Measurements from ENCODE around the gene ADAMTS9. TPM values are rescaled to one million over a fixed set of nuclear protein-coding genes. Genes with fewer than 3 reads are reported as not detected.

Gene ADAMTS9
- total and polyA plus RNA-seq, 2 experiments from 2014 or later, result 0.31 to 0.81 TPM

DNA sequence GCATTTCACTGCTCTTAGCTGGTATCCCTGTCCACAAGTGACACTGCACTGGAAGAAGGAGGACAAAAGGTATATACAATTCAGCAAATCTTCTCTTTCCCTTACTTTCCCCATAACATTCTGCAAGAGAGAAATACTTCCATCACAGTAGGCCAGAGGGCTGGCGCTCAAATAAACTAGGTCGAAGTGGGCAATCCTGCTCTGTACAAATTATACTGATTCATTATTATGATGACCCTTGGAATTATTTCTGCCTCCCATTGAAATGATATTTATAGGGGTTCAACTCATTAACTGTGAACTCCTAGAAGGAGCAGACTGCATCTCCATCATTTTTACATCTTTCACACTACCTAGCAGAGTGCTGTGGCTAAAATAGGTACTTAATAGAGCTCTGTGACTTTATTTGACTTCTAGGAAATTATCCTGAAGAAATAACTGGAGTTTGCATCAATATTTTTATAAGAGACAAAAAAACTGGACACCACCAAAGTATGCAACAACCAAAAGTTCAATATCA lies 80.7 kb downstream of the ADAMTS9 start:
- Histone ChIP-seq H3K4me3 (no peak overlapping the region), H3F3A (replicated peaks; ENCODE audit: low read depth) (no peaks in the 10 kb centered on the region), H3K27ac (ENCODE audit: low read depth) (no peak overlapping the region), H3K4me2 (no peak overlapping the region), H3K27me3 (ENCODE audit: insufficient read depth) (no peaks in the 10 kb centered on the region), H2AFZ (no peak overlapping the region), H3K36me3 (ENCODE audit: insufficient read depth) (no peaks in the 10 kb centered on the region), H3K9me2 (ENCODE audit: insufficient read depth) (0 out of 2 replicates have a peak, but pooled peaks cover 3% of the 10 kb centered on the region), H3K79me2 (replicated peaks; ENCODE audit: insufficient read depth) (no peaks in the 10 kb centered on the region), H4K20me1 (replicated peaks; ENCODE audit: insufficient read depth) (no peaks in the 10 kb centered on the region), H3K4me1 (ENCODE audit: insufficient read depth) (no peaks in the 10 kb centered on the region)
- TF ChIP-seq NANOG (IDR thresholded peaks at IDR 0.05; ENCODE audit: borderline replicate concordance) (no peak), ZNF114 (CRISPR knock-in tag; IDR thresholded peaks at IDR 0.05) (no peak), EZH2 (IDR thresholded peaks at IDR 0.05; ENCODE audit: low read depth, unreplicated experiment) (no peak), EZH2phosphoT487 (IDR thresholded peaks at IDR 0.05; ENCODE audit: unreplicated experiment) (no peak), POLR2AphosphoS5 (IDR thresholded peaks at IDR 0.05; ENCODE audit: low read depth) (no peak), CREB1 (CRISPR knock-in tag; IDR thresholded peaks at IDR 0.05; ENCODE audit: low read depth) (no peak), ZNF331 (CRISPR knock-in tag; IDR thresholded peaks at IDR 0.05; ENCODE audit: low read depth) (no peak), JUNB (IDR thresholded peaks at IDR 0.05; ENCODE audit: unreplicated experiment) (no peak), STAT1 (IDR thresholded peaks at IDR 0.05; ENCODE audit: unreplicated experiment) (no peak)
- TF ChIP-seq, protein P1, sequence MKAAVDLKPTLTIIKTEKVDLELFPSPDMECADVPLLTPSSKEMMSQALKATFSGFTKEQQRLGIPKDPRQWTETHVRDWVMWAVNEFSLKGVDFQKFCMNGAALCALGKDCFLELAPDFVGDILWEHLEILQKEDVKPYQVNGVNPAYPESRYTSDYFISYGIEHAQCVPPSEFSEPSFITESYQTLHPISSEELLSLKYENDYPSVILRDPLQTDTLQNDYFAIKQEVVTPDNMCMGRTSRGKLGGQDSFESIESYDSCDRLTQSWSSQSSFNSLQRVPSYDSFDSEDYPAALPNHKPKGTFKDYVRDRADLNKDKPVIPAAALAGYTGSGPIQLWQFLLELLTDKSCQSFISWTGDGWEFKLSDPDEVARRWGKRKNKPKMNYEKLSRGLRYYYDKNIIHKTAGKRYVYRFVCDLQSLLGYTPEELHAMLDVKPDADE (IDR thresholded peaks at IDR 0.05), result no peak
- TF ChIP-seq, protein P2, sequence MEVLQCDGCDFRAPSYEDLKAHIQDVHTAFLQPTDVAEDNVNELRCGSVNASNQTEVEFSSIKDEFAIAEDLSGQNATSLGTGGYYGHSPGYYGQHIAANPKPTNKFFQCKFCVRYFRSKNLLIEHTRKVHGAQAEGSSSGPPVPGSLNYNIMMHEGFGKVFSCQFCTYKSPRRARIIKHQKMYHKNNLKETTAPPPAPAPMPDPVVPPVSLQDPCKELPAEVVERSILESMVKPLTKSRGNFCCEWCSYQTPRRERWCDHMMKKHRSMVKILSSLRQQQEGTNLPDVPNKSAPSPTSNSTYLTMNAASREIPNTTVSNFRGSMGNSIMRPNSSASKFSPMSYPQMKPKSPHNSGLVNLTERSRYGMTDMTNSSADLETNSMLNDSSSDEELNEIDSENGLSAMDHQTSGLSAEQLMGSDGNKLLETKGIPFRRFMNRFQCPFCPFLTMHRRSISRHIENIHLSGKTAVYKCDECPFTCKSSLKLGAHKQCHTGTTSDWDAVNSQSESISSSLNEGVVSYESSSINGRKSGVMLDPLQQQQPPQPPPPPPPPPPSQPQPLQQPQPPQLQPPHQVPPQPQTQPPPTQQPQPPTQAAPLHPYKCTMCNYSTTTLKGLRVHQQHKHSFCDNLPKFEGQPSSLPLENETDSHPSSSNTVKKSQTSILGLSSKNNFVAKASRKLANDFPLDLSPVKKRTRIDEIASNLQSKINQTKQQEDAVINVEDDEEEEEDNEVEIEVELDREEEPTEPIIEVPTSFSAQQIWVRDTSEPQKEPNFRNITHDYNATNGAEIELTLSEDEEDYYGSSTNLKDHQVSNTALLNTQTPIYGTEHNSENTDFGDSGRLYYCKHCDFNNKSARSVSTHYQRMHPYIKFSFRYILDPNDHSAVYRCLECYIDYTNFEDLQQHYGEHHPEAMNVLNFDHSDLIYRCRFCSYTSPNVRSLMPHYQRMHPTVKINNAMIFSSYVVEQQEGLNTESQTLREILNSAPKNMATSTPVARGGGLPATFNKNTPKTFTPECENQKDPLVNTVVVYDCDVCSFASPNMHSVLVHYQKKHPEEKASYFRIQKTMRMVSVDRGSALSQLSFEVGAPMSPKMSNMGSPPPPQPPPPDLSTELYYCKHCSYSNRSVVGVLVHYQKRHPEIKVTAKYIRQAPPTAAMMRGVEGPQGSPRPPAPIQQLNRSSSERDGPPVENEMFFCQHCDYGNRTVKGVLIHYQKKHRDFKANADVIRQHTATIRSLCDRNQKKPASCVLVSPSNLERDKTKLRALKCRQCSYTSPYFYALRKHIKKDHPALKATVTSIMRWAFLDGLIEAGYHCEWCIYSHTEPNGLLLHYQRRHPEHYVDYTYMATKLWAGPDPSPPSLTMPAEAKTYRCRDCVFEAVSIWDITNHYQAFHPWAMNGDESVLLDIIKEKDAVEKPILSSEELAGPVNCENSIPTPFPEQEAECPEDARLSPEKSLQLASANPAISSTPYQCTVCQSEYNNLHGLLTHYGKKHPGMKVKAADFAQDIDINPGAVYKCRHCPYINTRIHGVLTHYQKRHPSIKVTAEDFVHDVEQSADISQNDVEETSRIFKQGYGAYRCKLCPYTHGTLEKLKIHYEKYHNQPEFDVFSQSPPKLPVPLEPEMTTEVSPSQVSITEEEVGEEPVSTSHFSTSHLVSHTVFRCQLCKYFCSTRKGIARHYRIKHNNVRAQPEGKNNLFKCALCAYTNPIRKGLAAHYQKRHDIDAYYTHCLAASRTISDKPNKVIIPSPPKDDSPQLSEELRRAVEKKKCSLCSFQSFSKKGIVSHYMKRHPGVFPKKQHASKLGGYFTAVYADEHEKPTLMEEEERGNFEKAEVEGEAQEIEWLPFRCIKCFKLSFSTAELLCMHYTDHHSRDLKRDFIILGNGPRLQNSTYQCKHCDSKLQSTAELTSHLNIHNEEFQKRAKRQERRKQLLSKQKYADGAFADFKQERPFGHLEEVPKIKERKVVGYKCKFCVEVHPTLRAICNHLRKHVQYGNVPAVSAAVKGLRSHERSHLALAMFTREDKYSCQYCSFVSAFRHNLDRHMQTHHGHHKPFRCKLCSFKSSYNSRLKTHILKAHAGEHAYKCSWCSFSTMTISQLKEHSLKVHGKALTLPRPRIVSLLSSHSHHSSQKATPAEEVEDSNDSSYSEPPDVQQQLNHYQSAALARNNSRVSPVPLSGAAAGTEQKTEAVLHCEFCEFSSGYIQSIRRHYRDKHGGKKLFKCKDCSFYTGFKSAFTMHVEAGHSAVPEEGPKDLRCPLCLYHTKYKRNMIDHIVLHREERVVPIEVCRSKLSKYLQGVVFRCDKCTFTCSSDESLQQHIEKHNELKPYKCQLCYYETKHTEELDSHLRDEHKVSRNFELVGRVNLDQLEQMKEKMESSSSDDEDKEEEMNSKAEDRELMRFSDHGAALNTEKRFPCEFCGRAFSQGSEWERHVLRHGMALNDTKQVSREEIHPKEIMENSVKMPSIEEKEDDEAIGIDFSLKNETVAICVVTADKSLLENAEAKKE (CRISPR knock-in tag; IDR thresholded peaks at IDR 0.05), result no peak
- TF ChIP-seq, protein P3, sequence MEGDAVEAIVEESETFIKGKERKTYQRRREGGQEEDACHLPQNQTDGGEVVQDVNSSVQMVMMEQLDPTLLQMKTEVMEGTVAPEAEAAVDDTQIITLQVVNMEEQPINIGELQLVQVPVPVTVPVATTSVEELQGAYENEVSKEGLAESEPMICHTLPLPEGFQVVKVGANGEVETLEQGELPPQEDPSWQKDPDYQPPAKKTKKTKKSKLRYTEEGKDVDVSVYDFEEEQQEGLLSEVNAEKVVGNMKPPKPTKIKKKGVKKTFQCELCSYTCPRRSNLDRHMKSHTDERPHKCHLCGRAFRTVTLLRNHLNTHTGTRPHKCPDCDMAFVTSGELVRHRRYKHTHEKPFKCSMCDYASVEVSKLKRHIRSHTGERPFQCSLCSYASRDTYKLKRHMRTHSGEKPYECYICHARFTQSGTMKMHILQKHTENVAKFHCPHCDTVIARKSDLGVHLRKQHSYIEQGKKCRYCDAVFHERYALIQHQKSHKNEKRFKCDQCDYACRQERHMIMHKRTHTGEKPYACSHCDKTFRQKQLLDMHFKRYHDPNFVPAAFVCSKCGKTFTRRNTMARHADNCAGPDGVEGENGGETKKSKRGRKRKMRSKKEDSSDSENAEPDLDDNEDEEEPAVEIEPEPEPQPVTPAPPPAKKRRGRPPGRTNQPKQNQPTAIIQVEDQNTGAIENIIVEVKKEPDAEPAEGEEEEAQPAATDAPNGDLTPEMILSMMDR (conservative IDR thresholded peaks at IDR 0.05; ENCODE audit: low read depth in 2 of 2), result no peak
- TF ChIP-seq, protein P4, sequence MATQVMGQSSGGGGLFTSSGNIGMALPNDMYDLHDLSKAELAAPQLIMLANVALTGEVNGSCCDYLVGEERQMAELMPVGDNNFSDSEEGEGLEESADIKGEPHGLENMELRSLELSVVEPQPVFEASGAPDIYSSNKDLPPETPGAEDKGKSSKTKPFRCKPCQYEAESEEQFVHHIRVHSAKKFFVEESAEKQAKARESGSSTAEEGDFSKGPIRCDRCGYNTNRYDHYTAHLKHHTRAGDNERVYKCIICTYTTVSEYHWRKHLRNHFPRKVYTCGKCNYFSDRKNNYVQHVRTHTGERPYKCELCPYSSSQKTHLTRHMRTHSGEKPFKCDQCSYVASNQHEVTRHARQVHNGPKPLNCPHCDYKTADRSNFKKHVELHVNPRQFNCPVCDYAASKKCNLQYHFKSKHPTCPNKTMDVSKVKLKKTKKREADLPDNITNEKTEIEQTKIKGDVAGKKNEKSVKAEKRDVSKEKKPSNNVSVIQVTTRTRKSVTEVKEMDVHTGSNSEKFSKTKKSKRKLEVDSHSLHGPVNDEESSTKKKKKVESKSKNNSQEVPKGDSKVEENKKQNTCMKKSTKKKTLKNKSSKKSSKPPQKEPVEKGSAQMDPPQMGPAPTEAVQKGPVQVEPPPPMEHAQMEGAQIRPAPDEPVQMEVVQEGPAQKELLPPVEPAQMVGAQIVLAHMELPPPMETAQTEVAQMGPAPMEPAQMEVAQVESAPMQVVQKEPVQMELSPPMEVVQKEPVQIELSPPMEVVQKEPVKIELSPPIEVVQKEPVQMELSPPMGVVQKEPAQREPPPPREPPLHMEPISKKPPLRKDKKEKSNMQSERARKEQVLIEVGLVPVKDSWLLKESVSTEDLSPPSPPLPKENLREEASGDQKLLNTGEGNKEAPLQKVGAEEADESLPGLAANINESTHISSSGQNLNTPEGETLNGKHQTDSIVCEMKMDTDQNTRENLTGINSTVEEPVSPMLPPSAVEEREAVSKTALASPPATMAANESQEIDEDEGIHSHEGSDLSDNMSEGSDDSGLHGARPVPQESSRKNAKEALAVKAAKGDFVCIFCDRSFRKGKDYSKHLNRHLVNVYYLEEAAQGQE (IDR thresholded peaks at IDR 0.05; ENCODE audit: unreplicated experiment), result no peak
- H3K27me3 Mint-ChIP-seq (ENCODE audit: insufficient read depth, low read depth, poor library complexity), result no peaks in the 10 kb centered on the region
- DNase-seq (ENCODE audit: low spot score), result no peak
- no peak overlapping the region for H3K27ac Mint-ChIP-seq
- ATAC-seq, result no peak
- H3K9me3 Mint-ChIP-seq, result no peaks in the 10 kb centered on the region
- H3K36me3 Mint-ChIP-seq (ENCODE audit: low read depth), result no peaks in the 10 kb centered on the region
- no peak overlapping the region for H3K4me3 Mint-ChIP-seq
- H3K4me1 Mint-ChIP-seq, result no peaks in the 10 kb centered on the region
